DOHH2 (cell line): ENCODE results near the gene CCDC170.

ENCODE experiments used
- EZH2phosphoT487 ChIP-seq: fragments of 200-600 bp; sonication (generic); IDR thresholded peaks from 2 replicates; pipeline ENCODE4 v1.6.1; 2017; ENCODE audit warnings: borderline replicate concordance, mild to moderate bottlenecking, antibody characterized with exemption, low read length, moderate library complexity, mixed read lengths
- TF ChIP-seq, protein P1 (sequence below): fragments of 200-600 bp; sonication (generic); IDR thresholded peaks from one replicate; pipeline ENCODE4 v1.5.1; 2014; ENCODE audit warnings: antibody characterized with exemption, mild to moderate bottlenecking, low read depth, low read length; ENCODE audit not compliant: poor library complexity, severe bottlenecking

DNA sequence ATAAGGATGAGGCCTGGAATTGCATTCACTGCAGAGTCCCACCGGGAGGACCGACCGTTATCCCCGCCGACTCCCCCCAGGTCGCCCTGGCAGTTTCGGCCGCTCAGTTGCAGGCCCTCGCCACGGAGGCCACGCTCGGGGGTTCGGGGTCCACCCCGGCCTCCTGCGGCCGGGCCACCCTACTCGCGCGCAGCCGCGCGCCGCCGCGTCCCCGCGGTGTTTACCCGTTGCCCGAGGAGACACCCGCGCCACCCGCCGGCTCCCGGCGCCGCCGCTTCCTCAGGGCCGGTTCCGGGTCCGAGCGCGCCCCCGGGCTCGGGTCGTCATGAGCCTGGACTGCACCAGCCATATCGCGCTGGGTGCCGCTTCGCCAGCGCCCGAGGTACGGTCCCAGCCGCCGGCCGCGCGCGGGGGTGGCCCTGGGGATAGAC lies at the start of gene CCDC170:
- TF ChIP-seq, protein P1, sequence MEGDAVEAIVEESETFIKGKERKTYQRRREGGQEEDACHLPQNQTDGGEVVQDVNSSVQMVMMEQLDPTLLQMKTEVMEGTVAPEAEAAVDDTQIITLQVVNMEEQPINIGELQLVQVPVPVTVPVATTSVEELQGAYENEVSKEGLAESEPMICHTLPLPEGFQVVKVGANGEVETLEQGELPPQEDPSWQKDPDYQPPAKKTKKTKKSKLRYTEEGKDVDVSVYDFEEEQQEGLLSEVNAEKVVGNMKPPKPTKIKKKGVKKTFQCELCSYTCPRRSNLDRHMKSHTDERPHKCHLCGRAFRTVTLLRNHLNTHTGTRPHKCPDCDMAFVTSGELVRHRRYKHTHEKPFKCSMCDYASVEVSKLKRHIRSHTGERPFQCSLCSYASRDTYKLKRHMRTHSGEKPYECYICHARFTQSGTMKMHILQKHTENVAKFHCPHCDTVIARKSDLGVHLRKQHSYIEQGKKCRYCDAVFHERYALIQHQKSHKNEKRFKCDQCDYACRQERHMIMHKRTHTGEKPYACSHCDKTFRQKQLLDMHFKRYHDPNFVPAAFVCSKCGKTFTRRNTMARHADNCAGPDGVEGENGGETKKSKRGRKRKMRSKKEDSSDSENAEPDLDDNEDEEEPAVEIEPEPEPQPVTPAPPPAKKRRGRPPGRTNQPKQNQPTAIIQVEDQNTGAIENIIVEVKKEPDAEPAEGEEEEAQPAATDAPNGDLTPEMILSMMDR, result no peak
- TF ChIP-seq EZH2phosphoT487, result 0 out of 2 replicates have a peak, but pooled peaks have one; percentile 13
